HG02588 (cell line): ENCODE data around the gene PTTG1IP.

ENCODE experiments used
- ATAC-seq: cut with Tn5 transposase; IDR thresholded peaks from one replicate; pipeline ENCODE4 v1.9.1; 2021; ENCODE audit warnings: mild to moderate bottlenecking, moderate library complexity; ENCODE audit not compliant: unreplicated experiment

PTTG1IP gene

GRCh38 chr21:44896561-44897286 is 23.2 kb upstream of the PTTG1IP start:
- no peak for ATAC-seq

GRCh38 chr21:44895859-44896258 is 22.4 kb upstream of the PTTG1IP start:
- no peak for ATAC-seq

- ATAC-seq: no peak
Measured at GRCh38 chr21:44894687-44895302, 21.3 kb upstream of the PTTG1IP start.

- no peak for ATAC-seq
Measured at GRCh38 chr21:44893948-44894656, 20.6 kb upstream of the PTTG1IP start.

GRCh38 chr21:44893278-44893556 is 19.7 kb upstream of the PTTG1IP start:
- no peak for ATAC-seq

GRCh38 chr21:44892536-44893277 is 19.2 kb upstream of the PTTG1IP start:
- peak; percentile 56 for ATAC-seq

GRCh38 chr21:44892095-44892494 is 18.6 kb upstream of the PTTG1IP start:
- no peak for ATAC-seq

- no peak for ATAC-seq
Measured at GRCh38 chr21:44891631-44892031, 18.1 kb upstream of the PTTG1IP start.

- no peak for ATAC-seq
Measured at GRCh38 chr21:44890961-44891541, 17.6 kb upstream of the PTTG1IP start.

- ATAC-seq: no peak
Measured at GRCh38 chr21:44890338-44890931, 16.9 kb upstream of the PTTG1IP start.

GRCh38 chr21:44889625-44890337 is 16.3 kb upstream of the PTTG1IP start:
- no peak for ATAC-seq

GRCh38 chr21:44888581-44889550 is 15.4 kb upstream of the PTTG1IP start:
- no peak for ATAC-seq

- ATAC-seq: no peak
Measured at GRCh38 chr21:44887807-44888580, 14.5 kb upstream of the PTTG1IP start.

- ATAC-seq: no peak
Measured at GRCh38 chr21:44887126-44887806, 13.8 kb upstream of the PTTG1IP start.

- ATAC-seq: no peak
Measured at GRCh38 chr21:44886113-44887075, 12.9 kb upstream of the PTTG1IP start.

- ATAC-seq: no peak
Measured at GRCh38 chr21:44885615-44886014, 12.1 kb upstream of the PTTG1IP start.

- ATAC-seq: no peak
Measured at GRCh38 chr21:44884097-44884496, 10.6 kb upstream of the PTTG1IP start.
